GM23248 (cell line): ENCODE data around the gene PSMD12.

ENCODE experiments used
- EZH2 ChIP-seq: fragments of 200-600 bp; sonication (generic); IDR thresholded peaks from 2 replicates; pipeline ENCODE4 v1.6.1; 2018; ENCODE audit warnings: antibody characterized with exemption, mild to moderate bottlenecking; ENCODE audit not compliant: insufficient read depth, poor library complexity, severe bottlenecking
- EZH2phosphoT487 ChIP-seq: fragments of 200-600 bp; sonication (generic); IDR thresholded peaks from 2 replicates; pipeline ENCODE4 v1.6.1; 2018; ENCODE audit warnings: antibody characterized with exemption, moderate library complexity, mild to moderate bottlenecking, low read depth; ENCODE audit not compliant: insufficient read depth

DNA sequence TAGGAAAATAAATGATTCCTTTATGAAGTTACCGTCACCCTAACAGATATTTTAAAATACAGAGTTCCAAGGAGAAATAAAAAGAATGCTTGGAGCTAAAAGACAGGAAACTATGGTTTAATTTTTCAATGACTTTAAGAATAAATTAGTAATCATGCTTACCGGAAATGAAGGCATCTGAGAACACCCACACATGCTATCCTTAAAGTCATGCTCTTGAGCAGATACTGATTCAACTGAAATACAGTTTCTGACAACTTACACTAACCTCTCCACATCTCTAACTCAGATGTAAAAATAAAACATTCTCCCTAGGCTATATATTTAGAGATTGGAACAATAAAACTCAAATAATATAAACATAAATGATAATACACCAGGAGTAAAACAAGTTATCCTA, 7.8 kb downstream of the PSMD12 start:
- TF ChIP-seq EZH2: no peak
- no peak for TF ChIP-seq EZH2phosphoT487
